Measurements from ENCODE around the gene AMBP.

DNA sequence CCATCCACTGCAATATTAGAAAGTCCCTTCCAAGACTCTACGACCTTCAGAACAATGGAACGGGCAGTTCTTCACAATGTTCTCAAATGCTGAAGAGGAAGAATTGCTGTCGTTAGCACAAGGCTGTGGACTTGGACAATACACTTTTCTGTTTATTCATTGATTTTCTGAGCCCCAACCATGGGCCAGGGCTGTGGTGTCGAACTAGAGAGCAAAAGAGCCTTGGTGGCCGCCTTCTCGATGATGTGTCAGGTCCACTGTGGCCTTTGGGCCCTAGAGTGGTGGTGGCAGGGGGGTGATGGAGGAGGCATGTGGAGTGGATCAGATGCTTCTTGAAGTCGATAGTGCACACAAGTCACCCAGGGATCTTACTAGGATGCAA, 39.5 kb upstream of the AMBP start:
- TF ChIP-seq, protein P1, sequence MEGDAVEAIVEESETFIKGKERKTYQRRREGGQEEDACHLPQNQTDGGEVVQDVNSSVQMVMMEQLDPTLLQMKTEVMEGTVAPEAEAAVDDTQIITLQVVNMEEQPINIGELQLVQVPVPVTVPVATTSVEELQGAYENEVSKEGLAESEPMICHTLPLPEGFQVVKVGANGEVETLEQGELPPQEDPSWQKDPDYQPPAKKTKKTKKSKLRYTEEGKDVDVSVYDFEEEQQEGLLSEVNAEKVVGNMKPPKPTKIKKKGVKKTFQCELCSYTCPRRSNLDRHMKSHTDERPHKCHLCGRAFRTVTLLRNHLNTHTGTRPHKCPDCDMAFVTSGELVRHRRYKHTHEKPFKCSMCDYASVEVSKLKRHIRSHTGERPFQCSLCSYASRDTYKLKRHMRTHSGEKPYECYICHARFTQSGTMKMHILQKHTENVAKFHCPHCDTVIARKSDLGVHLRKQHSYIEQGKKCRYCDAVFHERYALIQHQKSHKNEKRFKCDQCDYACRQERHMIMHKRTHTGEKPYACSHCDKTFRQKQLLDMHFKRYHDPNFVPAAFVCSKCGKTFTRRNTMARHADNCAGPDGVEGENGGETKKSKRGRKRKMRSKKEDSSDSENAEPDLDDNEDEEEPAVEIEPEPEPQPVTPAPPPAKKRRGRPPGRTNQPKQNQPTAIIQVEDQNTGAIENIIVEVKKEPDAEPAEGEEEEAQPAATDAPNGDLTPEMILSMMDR (conservative IDR thresholded peaks at IDR 0.05; ENCODE audit: low read depth, low read length): no peak
- no peak for TF ChIP-seq EZH2 (IDR thresholded peaks at IDR 0.05; ENCODE audit: borderline replicate concordance, low read depth, low read length, poor library complexity, severe bottlenecking)

Data from A673 (cell line).